IMR-90 (cell line): ENCODE measurements around the gene CALHM6. TPM values are rescaled to one million over a fixed set of nuclear protein-coding genes. Genes with fewer than 3 reads are reported as not detected.

Source experiments
- ATAC-seq: fragments of 200-7000 bp; cut with Tn5 transposase; 2 replicates; pipeline ENCODE4 v1.9.1; 2020; ENCODE audit warnings: low read depth, mild to moderate bottlenecking, moderate library complexity
- BruUV-seq: library from RNA; stranded (reverse); fragments of 400-500 nt; replicated peaks from 2 replicates; lab custom pipeline; 2021; lab: Mats Ljungman, UMichigan
- CTCF ChIA-PET: fragments of 300-600 bp; formaldehyde crosslinking; extraction: SDS; loops from one replicate; lab custom pipeline; 2021; ENCODE audit warnings: antibody characterized with exemption; lab: Yijun Ruan, JAX
- POLR2A ChIA-PET: fragments of 300-600 bp; sonication (Branson Sonifier 250); formaldehyde crosslinking; loops from one replicate; lab custom pipeline; 2022; ENCODE audit warnings: antibody characterized with exemption; ENCODE audit not compliant: unreplicated experiment; lab: Charles Lee
- DNase-seq: peaks from one replicate; pipeline ENCODE4 v3.0.0; 2013
- H2AFZ ChIP-seq: replicated peaks from 2 replicates; pipeline ENCODE3; 2013; ENCODE audit warnings: low read length, mild to moderate bottlenecking; ENCODE audit not compliant: poor library complexity
- H2AK5ac ChIP-seq: 2 replicates; pipeline ENCODE4 v1.6.1; 2013; ENCODE audit warnings: low read depth, low read length, inconsistent platforms
- H2AK9ac ChIP-seq: replicated peaks from 2 replicates; pipeline ENCODE3; 2013; ENCODE audit warnings: mild to moderate bottlenecking, low read depth, low read length, moderate library complexity; ENCODE audit not compliant: poor library complexity
- H2BK120ac ChIP-seq: 2 replicates; pipeline ENCODE4 v1.6.1; 2013; ENCODE audit warnings: low read depth, low read length, inconsistent platforms
- H2BK15ac ChIP-seq: 3 replicates; pipeline ENCODE4 v1.6.1; 2013; ENCODE audit warnings: low read depth, low read length, inconsistent platforms
- H2BK20ac ChIP-seq: 2 replicates; pipeline ENCODE4 v1.6.1; 2013; ENCODE audit warnings: low read depth, mild to moderate bottlenecking, inconsistent platforms, low read length, moderate library complexity
- H2BK5ac ChIP-seq: 2 replicates; pipeline ENCODE4 v1.6.1; 2013; ENCODE audit warnings: mild to moderate bottlenecking, low read depth, low read length, inconsistent platforms; ENCODE audit not compliant: poor library complexity, severe bottlenecking
- H3K14ac ChIP-seq: replicated peaks from 2 replicates; pipeline ENCODE4 v1.6.1; 2013; ENCODE audit warnings: low read depth, low read length, inconsistent platforms
- H3K18ac ChIP-seq: 2 replicates; pipeline ENCODE4 v1.6.1; 2013; ENCODE audit warnings: low read depth, low read length, control low read depth
- H3K23ac ChIP-seq: 2 replicates; pipeline ENCODE4 v1.6.1; 2013; ENCODE audit warnings: low read depth, low read length, inconsistent platforms
- H3K27ac ChIP-seq: 2 replicates; pipeline ENCODE4 v1.5.1; 2013; ENCODE audit warnings: mild to moderate bottlenecking, control low read depth, low read length; ENCODE audit not compliant: insufficient read depth
- H3K27me3 ChIP-seq: 2 replicates; pipeline ENCODE4 v1.6.1; 2013; ENCODE audit warnings: low read length; ENCODE audit not compliant: control insufficient read depth, insufficient read depth
- H3K36me3 ChIP-seq: 2 replicates; pipeline ENCODE4 v1.6.1; 2013; ENCODE audit warnings: low read length, mixed read lengths; ENCODE audit not compliant: control insufficient read depth, insufficient read depth
- H3K4ac ChIP-seq: 2 replicates; pipeline ENCODE4 v1.6.1; 2013; ENCODE audit warnings: low read depth, low read length, inconsistent platforms
- H3K4me1 ChIP-seq: 2 replicates; pipeline ENCODE4 v1.6.1; 2013; ENCODE audit warnings: low read length, mixed read lengths; ENCODE audit not compliant: control insufficient read depth, insufficient read depth
- H3K4me2 ChIP-seq: 2 replicates; pipeline ENCODE4 v1.6.1; 2013; ENCODE audit warnings: low read depth, mild to moderate bottlenecking, control low read depth, low read length, moderate library complexity
- H3K4me3 ChIP-seq: 2 replicates; pipeline ENCODE4 v1.5.1; 2013; ENCODE audit warnings: low read depth, mild to moderate bottlenecking, control low read depth, low read length, moderate library complexity; ENCODE audit not compliant: insufficient read depth
- H3K56ac ChIP-seq: 2 replicates; pipeline ENCODE4 v1.6.1; 2013; ENCODE audit warnings: low read length, inconsistent platforms; ENCODE audit not compliant: insufficient read depth; ENCODE audit errors: extremely low read depth
- H3K79me1 ChIP-seq, 2 experiments: 2 replicates each; pipeline ENCODE4 v1.6.1; 2013; ENCODE audit warnings: low read length in 2 of 2, inconsistent platforms in 1 of 2, low read depth in 1 of 2
- H3K9ac ChIP-seq: 2 replicates; pipeline ENCODE4 v1.6.1; 2013; ENCODE audit warnings: low read depth, low read length, control low read depth
- H3K9me1 ChIP-seq: 2 replicates; pipeline ENCODE4 v1.6.1; 2013; ENCODE audit warnings: low read length, inconsistent platforms; ENCODE audit not compliant: insufficient read depth
- H3K9me3 ChIP-seq: 2 replicates; pipeline ENCODE4 v1.6.1; 2013; ENCODE audit warnings: low read length; ENCODE audit not compliant: control insufficient read depth, insufficient read depth
- H4K20me1 ChIP-seq: 2 replicates; pipeline ENCODE4 v1.6.1; 2013; ENCODE audit warnings: low read length, inconsistent platforms; ENCODE audit not compliant: insufficient read depth
- H4K5ac ChIP-seq: 2 replicates; pipeline ENCODE4 v1.6.1; 2013; ENCODE audit warnings: mild to moderate bottlenecking, low read depth, low read length, control low read depth
- H4K8ac ChIP-seq, 2 experiments: 2 replicates each; pipeline ENCODE4 v1.6.1; 2013; ENCODE audit warnings: low read depth in 2 of 2, low read length in 2 of 2, control low read depth in 1 of 2, inconsistent platforms in 1 of 2
- H4K91ac ChIP-seq: 2 replicates; pipeline ENCODE4 v1.6.1; 2013; ENCODE audit warnings: low read depth, low read length, inconsistent platforms; ENCODE audit not compliant: insufficient read depth
- BHLHE40 ChIP-seq: fragments of 150-350 bp; IDR thresholded peaks from 2 replicates; pipeline ENCODE4 v1.6.1; 2016; ENCODE audit warnings: mild to moderate bottlenecking, low read depth, low read length
- CEBPB ChIP-seq: IDR thresholded peaks from 2 replicates; pipeline ENCODE4 v1.6.1; 2012; ENCODE audit warnings: low read depth, low read length, improper control_type of control experiment
- CHD1 ChIP-seq: IDR thresholded peaks from 2 replicates; pipeline ENCODE4 v1.6.1; 2012; ENCODE audit warnings: low read depth, low read length, improper control_type of control experiment
- FOS ChIP-seq: fragments of 150-350 bp; IDR thresholded peaks from 2 replicates; pipeline ENCODE4 v1.6.1; 2016; ENCODE audit warnings: low read depth, low read length
- MAFK ChIP-seq: IDR thresholded peaks from 2 replicates; pipeline ENCODE4 v1.6.1; 2012; ENCODE audit warnings: low read depth, low read length, improper control_type of control experiment
- MAZ ChIP-seq: IDR thresholded peaks from 2 replicates; pipeline ENCODE4 v1.6.1; 2012; ENCODE audit warnings: low read depth, mild to moderate bottlenecking, low read length, improper control_type of control experiment, moderate library complexity, borderline replicate concordance
- MXI1 ChIP-seq: IDR thresholded peaks from 2 replicates; pipeline ENCODE4 v1.6.1; 2012; ENCODE audit warnings: low read depth, mild to moderate bottlenecking, low read length, moderate library complexity, borderline replicate concordance
- NFE2L2 ChIP-seq: fragments of 150-350 bp; IDR thresholded peaks from 2 replicates; pipeline ENCODE4 v1.6.1; 2016; ENCODE audit warnings: low read depth, mild to moderate bottlenecking, low read length
- POLR2A ChIP-seq: IDR thresholded peaks from 2 replicates; pipeline ENCODE4 v1.6.1; 2012; ENCODE audit warnings: mild to moderate bottlenecking, low read depth, low read length
- RAD21 ChIP-seq: IDR thresholded peaks from 2 replicates; pipeline ENCODE4 v1.6.1; 2012; ENCODE audit warnings: low read length, improper control_type of control experiment
- RCOR1 ChIP-seq: IDR thresholded peaks from 2 replicates; pipeline ENCODE4 v1.6.1; 2012; ENCODE audit warnings: mild to moderate bottlenecking, low read length, improper control_type of control experiment; ENCODE audit not compliant: insufficient replicate concordance
- RFX5 ChIP-seq: IDR thresholded peaks from 2 replicates; pipeline ENCODE4 v1.8.0; 2012; ENCODE audit warnings: low read depth, mild to moderate bottlenecking, low read length, moderate library complexity
- SMC3 ChIP-seq: fragments of 150-350 bp; IDR thresholded peaks from 2 replicates; pipeline ENCODE4 v1.6.1; 2016; ENCODE audit warnings: low read depth, mild to moderate bottlenecking, antibody characterized with exemption, low read length, moderate library complexity
- WGBS, 2 experiments: methylation state at CpG; one replicate each; pipeline versions ENCODE4 v1.1.5 to v1.1.7; 2013; ENCODE audit warnings: missing lambda C conversion rate in 2 of 2; ENCODE audit not compliant: insufficient read length in 1 of 2; ENCODE audit errors: extremely low coverage in 2 of 2; 5-methylcytosine and 5-hydroxymethylcytosine counted together
- dilution Hi-C: fragments of 300-500 bp; cut with HindIII; formaldehyde crosslinking; loops from one replicate; pipeline ENCODE4 v1.14.3; 2018; ENCODE audit warnings: low sequenced_read_pairs; ENCODE audit not compliant: unreplicated experiment
- in situ Hi-C: fragments of 300-500 bp; cut with MboI; formaldehyde crosslinking; loops from 3 replicates; pipeline ENCODE4 v1.14.3; 2019; ENCODE audit warnings: low sequenced_read_pairs, inconsistent platforms, mixed read lengths
- intact Hi-C: fragments of 100-400 bp; cut with micrococcal nuclease; formaldehyde crosslinking; loops from 2 replicates; pipeline ENCODE4 v1.10.0; 2022
- polyA plus RNA-seq, 3 experiments: library from polyadenylated mRNA; depleted of rRNA; stranded (reverse); fragments of >200 nt; gene quantifications; 2 replicates each; pipeline ENCODE4 v1.2.3, GENCODE V29; 2012; ENCODE audit warnings: low replicate concordance in 1 of 3
- total RNA-seq: library from RNA; depleted of rRNA; stranded (reverse); fragments of >200 nt; gene quantifications from 2 replicates; pipeline ENCODE4 v1.2.3, GENCODE V29; 2012
- TF ChIP-seq, protein P1 (sequence below): fragments of 150-350 bp; IDR thresholded peaks from 2 replicates; pipeline ENCODE4 v1.6.1; 2016; ENCODE audit warnings: low read depth, mild to moderate bottlenecking, low read length, moderate library complexity, borderline replicate concordance
- TF ChIP-seq, protein P2 (sequence below): conservative IDR thresholded peaks from 2 replicates; pipeline ENCODE4 v1.5.1; 2012; ENCODE audit warnings: mild to moderate bottlenecking, low read depth, low read length, improper control_type of control experiment

Gene CALHM6
- total and polyA plus RNA-seq, 2 of the 4 experiments (the other 2 are of a cell fraction), result 0.72 to 1.5 TPM

DNA sequence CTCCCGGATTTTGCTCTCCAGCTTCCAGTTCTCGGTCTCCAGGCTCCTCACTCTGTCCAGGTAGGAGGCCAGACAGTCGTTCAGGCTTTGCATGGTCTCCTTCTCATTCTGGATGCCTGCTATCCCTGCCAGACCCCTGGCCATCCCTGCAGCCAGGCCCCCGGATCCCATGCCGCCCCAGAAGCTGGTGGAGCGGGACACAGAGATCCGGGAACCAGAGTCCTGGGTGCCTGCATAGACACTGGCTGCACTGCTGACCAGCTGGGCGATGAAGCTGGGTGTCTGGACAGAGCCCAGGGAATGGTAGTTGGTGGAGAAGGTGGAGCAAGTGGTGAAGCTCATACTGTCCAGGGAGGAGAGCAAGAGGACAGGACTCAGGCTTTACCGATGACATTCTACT is 2.9 kb upstream of the CALHM6 start:
- no peak overlapping the region for H3K9ac ChIP-seq
- dilution Hi-C loops, result no loop called here
- no peak overlapping the region for H4K5ac ChIP-seq
- H3K9me3 ChIP-seq, result 0 out of 2 replicates have a peak, but pooled peaks cover 1% of the 10 kb centered on the region
- H4K91ac ChIP-seq, result no peak overlapping the region
- H3K14ac ChIP-seq, result no peak overlapping the region
- H2BK5ac ChIP-seq, result no peak overlapping the region
- H2BK15ac ChIP-seq, result no peak overlapping the region
- CTCF ChIA-PET, result no interaction called here
- ATAC-seq (no peak), DNase-seq (no peak)
- no peaks in the 10 kb centered on the region for H3K36me3 ChIP-seq
- no peaks in the 10 kb centered on the region for H4K20me1 ChIP-seq
- no peak overlapping the region for H3K4me3 ChIP-seq
- H2AK5ac ChIP-seq, result no peak overlapping the region
- H3K27ac ChIP-seq, result no peak overlapping the region
- no peak overlapping the region for H2AK9ac ChIP-seq
- peaks cover 9% of the 10 kb centered on the region for H3K27me3 ChIP-seq
- H3K23ac ChIP-seq, result no peak overlapping the region
- no peak overlapping the region for H2BK20ac ChIP-seq
- no peak for TF ChIP-seq POLR2A
- TF ChIP-seq MXI1, result no peak
- TF ChIP-seq FOS, result no peak
- TF ChIP-seq, protein P1, sequence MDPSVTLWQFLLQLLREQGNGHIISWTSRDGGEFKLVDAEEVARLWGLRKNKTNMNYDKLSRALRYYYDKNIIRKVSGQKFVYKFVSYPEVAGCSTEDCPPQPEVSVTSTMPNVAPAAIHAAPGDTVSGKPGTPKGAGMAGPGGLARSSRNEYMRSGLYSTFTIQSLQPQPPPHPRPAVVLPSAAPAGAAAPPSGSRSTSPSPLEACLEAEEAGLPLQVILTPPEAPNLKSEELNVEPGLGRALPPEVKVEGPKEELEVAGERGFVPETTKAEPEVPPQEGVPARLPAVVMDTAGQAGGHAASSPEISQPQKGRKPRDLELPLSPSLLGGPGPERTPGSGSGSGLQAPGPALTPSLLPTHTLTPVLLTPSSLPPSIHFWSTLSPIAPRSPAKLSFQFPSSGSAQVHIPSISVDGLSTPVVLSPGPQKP, result no peak
- TF ChIP-seq CHD1, result no peak
- TF ChIP-seq RCOR1, result no peak
- TF ChIP-seq RFX5, result no peak
- no peak for TF ChIP-seq SMC3
- no peak for TF ChIP-seq BHLHE40
- TF ChIP-seq MAZ, result no peak
- no peak for TF ChIP-seq MAFK
- no peak for TF ChIP-seq CEBPB
- TF ChIP-seq RAD21, result no peak
- TF ChIP-seq, protein P2, sequence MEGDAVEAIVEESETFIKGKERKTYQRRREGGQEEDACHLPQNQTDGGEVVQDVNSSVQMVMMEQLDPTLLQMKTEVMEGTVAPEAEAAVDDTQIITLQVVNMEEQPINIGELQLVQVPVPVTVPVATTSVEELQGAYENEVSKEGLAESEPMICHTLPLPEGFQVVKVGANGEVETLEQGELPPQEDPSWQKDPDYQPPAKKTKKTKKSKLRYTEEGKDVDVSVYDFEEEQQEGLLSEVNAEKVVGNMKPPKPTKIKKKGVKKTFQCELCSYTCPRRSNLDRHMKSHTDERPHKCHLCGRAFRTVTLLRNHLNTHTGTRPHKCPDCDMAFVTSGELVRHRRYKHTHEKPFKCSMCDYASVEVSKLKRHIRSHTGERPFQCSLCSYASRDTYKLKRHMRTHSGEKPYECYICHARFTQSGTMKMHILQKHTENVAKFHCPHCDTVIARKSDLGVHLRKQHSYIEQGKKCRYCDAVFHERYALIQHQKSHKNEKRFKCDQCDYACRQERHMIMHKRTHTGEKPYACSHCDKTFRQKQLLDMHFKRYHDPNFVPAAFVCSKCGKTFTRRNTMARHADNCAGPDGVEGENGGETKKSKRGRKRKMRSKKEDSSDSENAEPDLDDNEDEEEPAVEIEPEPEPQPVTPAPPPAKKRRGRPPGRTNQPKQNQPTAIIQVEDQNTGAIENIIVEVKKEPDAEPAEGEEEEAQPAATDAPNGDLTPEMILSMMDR, result no peak
- no peak for TF ChIP-seq NFE2L2
- no peak overlapping the region for H2BK120ac ChIP-seq
- H3K4ac ChIP-seq, result no peak overlapping the region
- H3K4me2 ChIP-seq, result no peak overlapping the region
- no peak overlapping the region for H2AFZ ChIP-seq
- 86% methylated on average over 3 of the region's 9 CpGs; no CpG with 5 or more reads in 1 of the 2 experiments for WGBS, 2 experiments
- no peak overlapping the region for H4K8ac ChIP-seq
- no peak overlapping the region for H3K18ac ChIP-seq
- intact Hi-C loops, result no loop called here
- H3K79me1 ChIP-seq, result no peaks in the 10 kb centered on the region
- POLR2A ChIA-PET, result no interaction called here
- no peaks in the 10 kb centered on the region for H3K9me1 ChIP-seq
- H3K4me1 ChIP-seq, result no peaks in the 10 kb centered on the region; the same call in 1 of the 2 replicates
- in situ Hi-C loops, result no loop called here
- H3K56ac ChIP-seq, result no peak overlapping the region
- BruUV-seq, result no TSS peak
